Neural cell (in vitro differentiated cells): ENCODE data around the gene C3orf85. TPM values are rescaled to one million over a fixed set of nuclear protein-coding genes. Genes with fewer than 3 reads are reported as not detected.

Experiments used
- H2AFZ ChIP-seq: fragments of 200-600, 300-800 bp; sonication (generic), shearing (Covaris generic); 2 replicates; pipeline ENCODE4 v1.6.0; 2014; ENCODE audit warnings: low read depth, mild to moderate bottlenecking, antibody characterized with exemption, low read length, moderate library complexity
- H3F3A ChIP-seq: fragments of 200-600 bp; shearing (Covaris generic); 2 replicates; pipeline ENCODE4 v1.6.1; 2016; ENCODE audit warnings: mild to moderate bottlenecking, moderate library complexity, mixed read lengths, antibody characterized with exemption, low read length; ENCODE audit not compliant: insufficient read depth, poor library complexity, severe bottlenecking
- H3K27ac ChIP-seq: fragments of 200-600, 300-800 bp; sonication (generic), shearing (Covaris generic); 2 replicates; pipeline ENCODE4 v1.5.1; 2014; ENCODE audit warnings: mild to moderate bottlenecking, low read length, moderate library complexity
- H3K27me3 ChIP-seq: fragments of 300-800, 200-600 bp; sonication (generic), shearing (Covaris generic); 2 replicates; pipeline ENCODE4 v1.6.0; 2014; ENCODE audit warnings: mild to moderate bottlenecking, low read depth, low read length, moderate library complexity; ENCODE audit not compliant: insufficient read depth
- H3K36me3 ChIP-seq: fragments of 300-800, 200-600 bp; sonication (generic), shearing (Covaris generic); 2 replicates; pipeline ENCODE4 v1.5.1; 2014; ENCODE audit warnings: mild to moderate bottlenecking, antibody characterized with exemption, low read length, moderate library complexity; ENCODE audit not compliant: insufficient read depth
- H3K4me2 ChIP-seq: fragments of 300-800, 200-600 bp; sonication (generic), shearing (Covaris generic); 2 replicates; pipeline ENCODE4 v1.6.0; 2014; ENCODE audit warnings: mild to moderate bottlenecking, low read length
- H3K4me3 ChIP-seq: fragments of 300-800, 200-600 bp; sonication (generic), shearing (Covaris generic); 2 replicates; pipeline ENCODE4 v1.5.1; 2014; ENCODE audit warnings: mild to moderate bottlenecking, low read length, moderate library complexity
- H3K79me2 ChIP-seq: fragments of 200-600 bp; shearing (Covaris generic); replicated peaks from 2 replicates; pipeline ENCODE4 v1.6.0; 2014; ENCODE audit warnings: mild to moderate bottlenecking, low read length, moderate library complexity; ENCODE audit not compliant: insufficient read depth
- H3K9ac ChIP-seq: fragments of 300-800, 200-600 bp; sonication (generic), shearing (Covaris generic); 2 replicates; pipeline ENCODE4 v1.6.1; 2016; ENCODE audit warnings: mild to moderate bottlenecking, low read length, mixed read lengths
- H3K9me2 ChIP-seq: fragments of 200-600 bp; shearing (Covaris generic); 2 replicates; pipeline ENCODE4 v1.6.1; 2016; ENCODE audit warnings: mild to moderate bottlenecking, low read length, mixed read lengths; ENCODE audit not compliant: insufficient read depth
- H3K9me3 ChIP-seq: fragments of 200-600, 300-800 bp; sonication (generic), shearing (Covaris generic); 2 replicates; pipeline ENCODE4 v1.6.1; 2016; ENCODE audit warnings: mild to moderate bottlenecking, mixed run types, low read length, moderate library complexity, mixed read lengths
- H4K20me1 ChIP-seq: fragments of 200-600 bp; shearing (Covaris generic); 2 replicates; pipeline ENCODE4 v1.6.1; 2016; ENCODE audit warnings: mild to moderate bottlenecking, mixed run types; ENCODE audit not compliant: insufficient read depth
- EP300 ChIP-seq: fragments of 450-650 bp; conservative IDR thresholded peaks from 2 replicates; pipeline ENCODE4 v1.6.1; 2014; ENCODE audit warnings: antibody characterized with exemption, mild to moderate bottlenecking, moderate library complexity; ENCODE audit not compliant: poor library complexity, severe bottlenecking
- EZH2 ChIP-seq: fragments of 200-600, 300-800 bp; shearing (Covaris generic), sonication (generic); IDR thresholded peaks from 2 replicates; pipeline ENCODE4 v1.6.1; 2014; ENCODE audit warnings: antibody characterized with exemption, low read length, borderline replicate concordance, mild to moderate bottlenecking; ENCODE audit not compliant: insufficient read depth, poor library complexity, severe bottlenecking
- MXI1 ChIP-seq: fragments of 450-650 bp; conservative IDR thresholded peaks from 2 replicates; pipeline ENCODE4 v1.6.1; 2014; ENCODE audit warnings: antibody characterized with exemption, mild to moderate bottlenecking; ENCODE audit not compliant: poor library complexity, severe bottlenecking
- POLR2AphosphoS5 ChIP-seq: IDR thresholded peaks from 2 replicates; pipeline ENCODE4 v1.6.1; 2012
- RAD21 ChIP-seq: fragments of 450-650 bp; conservative IDR thresholded peaks from 2 replicates; pipeline ENCODE4 v1.6.1; 2014; ENCODE audit warnings: antibody characterized with exemption, mild to moderate bottlenecking, moderate library complexity
- SMC3 ChIP-seq: fragments of 450-650 bp; conservative IDR thresholded peaks from 2 replicates; pipeline ENCODE4 v1.6.1; 2014; ENCODE audit warnings: antibody characterized with exemption, mild to moderate bottlenecking, moderate library complexity; ENCODE audit not compliant: poor library complexity
- TAF1 ChIP-seq: IDR thresholded peaks from 2 replicates; pipeline ENCODE4 v1.6.1; 2012; ENCODE audit warnings: low read depth
- polyA plus RNA-seq: library from polyadenylated mRNA; depleted of rRNA; stranded (reverse); fragments of >200 nt; gene quantifications from 2 replicates; pipeline ENCODE4 v1.2.3, GENCODE V29; 2014
- TF ChIP-seq, protein P1 (sequence below): fragments of 450-650 bp; IDR thresholded peaks from 2 replicates; pipeline ENCODE4 v1.5.1; 2014; ENCODE audit warnings: antibody characterized with exemption, mild to moderate bottlenecking, moderate library complexity; ENCODE audit not compliant: poor library complexity, severe bottlenecking
- TF ChIP-seq, protein P2 (sequence below): IDR thresholded peaks from 2 replicates; pipeline ENCODE4 v1.6.1; 2012; ENCODE audit warnings: borderline replicate concordance

The C3orf85 gene
- polyA plus RNA-seq, 1 donor from 2014 or later: not detected

DNA sequence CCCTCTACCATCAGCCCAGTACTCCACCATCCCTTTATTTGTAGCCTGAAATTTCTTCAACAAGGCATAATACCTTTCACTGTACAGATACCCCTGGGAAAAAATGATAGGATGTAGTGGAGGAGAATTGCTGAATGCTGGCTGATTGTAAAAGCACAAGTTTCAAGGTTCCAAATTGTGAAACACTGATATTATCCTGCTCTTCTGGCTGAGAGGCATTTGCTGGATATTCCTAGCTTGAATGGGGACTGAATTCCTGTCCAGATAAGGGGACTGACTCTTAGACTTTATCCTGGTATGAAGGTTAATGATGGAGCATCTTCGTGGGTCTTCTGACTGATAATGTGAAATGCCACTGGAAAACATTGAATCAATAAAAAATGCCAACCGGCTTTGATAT, 9.0 kb upstream of the C3orf85 start:
- Histone ChIP-seq H2AFZ (no peak overlapping the region), H3K36me3 (no peaks in the 10 kb centered on the region), H3K9me3 (no peaks in the 10 kb centered on the region), H3F3A (no peaks in the 10 kb centered on the region), H4K20me1 (no peaks in the 10 kb centered on the region), H3K9ac (no peak overlapping the region), H3K4me3 (no peak overlapping the region), H3K4me2 (no peak overlapping the region), H3K79me2 (no peaks in the 10 kb centered on the region), H3K9me2 (no peaks in the 10 kb centered on the region), H3K27ac (no peak overlapping the region), H3K27me3 (no peaks in the 10 kb centered on the region)
- no peak for TF ChIP-seq MXI1
- TF ChIP-seq POLR2AphosphoS5: no peak
- TF ChIP-seq SMC3: no peak
- no peak for TF ChIP-seq RAD21
- TF ChIP-seq, protein P1, sequence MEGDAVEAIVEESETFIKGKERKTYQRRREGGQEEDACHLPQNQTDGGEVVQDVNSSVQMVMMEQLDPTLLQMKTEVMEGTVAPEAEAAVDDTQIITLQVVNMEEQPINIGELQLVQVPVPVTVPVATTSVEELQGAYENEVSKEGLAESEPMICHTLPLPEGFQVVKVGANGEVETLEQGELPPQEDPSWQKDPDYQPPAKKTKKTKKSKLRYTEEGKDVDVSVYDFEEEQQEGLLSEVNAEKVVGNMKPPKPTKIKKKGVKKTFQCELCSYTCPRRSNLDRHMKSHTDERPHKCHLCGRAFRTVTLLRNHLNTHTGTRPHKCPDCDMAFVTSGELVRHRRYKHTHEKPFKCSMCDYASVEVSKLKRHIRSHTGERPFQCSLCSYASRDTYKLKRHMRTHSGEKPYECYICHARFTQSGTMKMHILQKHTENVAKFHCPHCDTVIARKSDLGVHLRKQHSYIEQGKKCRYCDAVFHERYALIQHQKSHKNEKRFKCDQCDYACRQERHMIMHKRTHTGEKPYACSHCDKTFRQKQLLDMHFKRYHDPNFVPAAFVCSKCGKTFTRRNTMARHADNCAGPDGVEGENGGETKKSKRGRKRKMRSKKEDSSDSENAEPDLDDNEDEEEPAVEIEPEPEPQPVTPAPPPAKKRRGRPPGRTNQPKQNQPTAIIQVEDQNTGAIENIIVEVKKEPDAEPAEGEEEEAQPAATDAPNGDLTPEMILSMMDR: no peak
- no peak for TF ChIP-seq TAF1
- TF ChIP-seq, protein P2, sequence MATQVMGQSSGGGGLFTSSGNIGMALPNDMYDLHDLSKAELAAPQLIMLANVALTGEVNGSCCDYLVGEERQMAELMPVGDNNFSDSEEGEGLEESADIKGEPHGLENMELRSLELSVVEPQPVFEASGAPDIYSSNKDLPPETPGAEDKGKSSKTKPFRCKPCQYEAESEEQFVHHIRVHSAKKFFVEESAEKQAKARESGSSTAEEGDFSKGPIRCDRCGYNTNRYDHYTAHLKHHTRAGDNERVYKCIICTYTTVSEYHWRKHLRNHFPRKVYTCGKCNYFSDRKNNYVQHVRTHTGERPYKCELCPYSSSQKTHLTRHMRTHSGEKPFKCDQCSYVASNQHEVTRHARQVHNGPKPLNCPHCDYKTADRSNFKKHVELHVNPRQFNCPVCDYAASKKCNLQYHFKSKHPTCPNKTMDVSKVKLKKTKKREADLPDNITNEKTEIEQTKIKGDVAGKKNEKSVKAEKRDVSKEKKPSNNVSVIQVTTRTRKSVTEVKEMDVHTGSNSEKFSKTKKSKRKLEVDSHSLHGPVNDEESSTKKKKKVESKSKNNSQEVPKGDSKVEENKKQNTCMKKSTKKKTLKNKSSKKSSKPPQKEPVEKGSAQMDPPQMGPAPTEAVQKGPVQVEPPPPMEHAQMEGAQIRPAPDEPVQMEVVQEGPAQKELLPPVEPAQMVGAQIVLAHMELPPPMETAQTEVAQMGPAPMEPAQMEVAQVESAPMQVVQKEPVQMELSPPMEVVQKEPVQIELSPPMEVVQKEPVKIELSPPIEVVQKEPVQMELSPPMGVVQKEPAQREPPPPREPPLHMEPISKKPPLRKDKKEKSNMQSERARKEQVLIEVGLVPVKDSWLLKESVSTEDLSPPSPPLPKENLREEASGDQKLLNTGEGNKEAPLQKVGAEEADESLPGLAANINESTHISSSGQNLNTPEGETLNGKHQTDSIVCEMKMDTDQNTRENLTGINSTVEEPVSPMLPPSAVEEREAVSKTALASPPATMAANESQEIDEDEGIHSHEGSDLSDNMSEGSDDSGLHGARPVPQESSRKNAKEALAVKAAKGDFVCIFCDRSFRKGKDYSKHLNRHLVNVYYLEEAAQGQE: no peak
- TF ChIP-seq EZH2: no peak
- TF ChIP-seq EP300: no peak

DNA sequence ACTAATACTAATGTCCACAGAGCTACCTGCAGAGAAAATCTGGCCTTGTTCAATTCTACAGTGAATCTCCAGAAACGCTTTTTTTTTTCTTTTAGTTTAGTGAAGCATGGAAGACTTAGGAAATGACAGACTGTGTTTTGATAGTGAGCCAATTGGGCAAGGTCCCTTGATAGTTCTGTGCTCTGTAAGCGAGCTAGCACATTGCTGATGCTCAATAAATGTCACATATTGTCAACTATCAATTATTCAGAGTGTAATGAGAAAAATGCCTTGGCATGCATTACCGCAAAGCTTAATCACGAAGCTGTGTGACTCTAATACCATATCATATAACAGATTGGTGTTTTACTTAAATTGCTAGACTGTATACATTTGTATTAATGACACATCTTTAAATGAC, 5.2 kb upstream of the C3orf85 start:
- no peak for TF ChIP-seq RAD21
- peak; percentile 29 for TF ChIP-seq EP300
- TF ChIP-seq MXI1: no peak

More for the DNA sequence above, 5.2 kb upstream of the C3orf85 start:
- no peaks in the 10 kb centered on the region for H3K9me3 ChIP-seq
- no peak overlapping the region for H3K4me3 ChIP-seq
- no peaks in the 10 kb centered on the region for H3K79me2 ChIP-seq
- H3K27me3 ChIP-seq: no peaks in the 10 kb centered on the region
- no peak overlapping the region for H3K4me2 ChIP-seq
- no peaks in the 10 kb centered on the region for H4K20me1 ChIP-seq
- H3K27ac ChIP-seq: no peak overlapping the region
- H3F3A ChIP-seq: no peaks in the 10 kb centered on the region
- H2AFZ ChIP-seq: no peak overlapping the region
- H3K9ac ChIP-seq: no peak overlapping the region
- no peaks in the 10 kb centered on the region for H3K9me2 ChIP-seq
- no peaks in the 10 kb centered on the region for H3K36me3 ChIP-seq
